Mesothelial cell of epicardium (in vitro differentiated cells): ENCODE data around the gene CASR. TPM values are rescaled to one million over a fixed set of nuclear protein-coding genes. Genes with fewer than 3 reads are reported as not detected.

Source experiments
- DNase-seq, 2 experiments: peaks; one replicate each; pipeline ENCODE4 v3.0.0; 2021; ENCODE audit warnings: low spot score in 2 of 2; ENCODE audit not compliant: unreplicated experiment in 2 of 2
- H3K27ac Mint-ChIP-seq: 2 replicates; pipeline ENCODE4 v1.8.0; 2021; ENCODE audit warnings: mixed read lengths
- H3K27me3 Mint-ChIP-seq: 2 replicates; pipeline ENCODE4 v1.8.0; 2021; ENCODE audit warnings: low read depth, mixed read lengths
- H3K36me3 Mint-ChIP-seq: 2 replicates; pipeline ENCODE4 v1.8.0; 2021; ENCODE audit warnings: mixed read lengths
- H3K4me1 Mint-ChIP-seq: 2 replicates; pipeline ENCODE4 v1.8.0; 2021; ENCODE audit warnings: mixed read lengths
- H3K4me3 Mint-ChIP-seq: 2 replicates; pipeline ENCODE4 v1.8.0; 2021; ENCODE audit warnings: mild to moderate bottlenecking, moderate library complexity, mixed read lengths
- H3K9me3 Mint-ChIP-seq: 2 replicates; pipeline ENCODE4 v1.8.0; 2021; ENCODE audit warnings: mixed read lengths
- total RNA-seq: library from RNA; stranded (reverse); gene quantifications from 3 replicates; pipeline ENCODE4 v1.2.1, GENCODE V29; 2021
- TF ChIP-seq, protein P1 (sequence below): fragments of 200-600 bp; sonication (generic); IDR thresholded peaks from one replicate; pipeline ENCODE4 v1.5.0; 2021; ENCODE audit warnings: antibody characterized with exemption; ENCODE audit not compliant: unreplicated experiment

Gene CASR
- total RNA-seq, 1 donor from 2014 or later: 0.02 TPM

DNA sequence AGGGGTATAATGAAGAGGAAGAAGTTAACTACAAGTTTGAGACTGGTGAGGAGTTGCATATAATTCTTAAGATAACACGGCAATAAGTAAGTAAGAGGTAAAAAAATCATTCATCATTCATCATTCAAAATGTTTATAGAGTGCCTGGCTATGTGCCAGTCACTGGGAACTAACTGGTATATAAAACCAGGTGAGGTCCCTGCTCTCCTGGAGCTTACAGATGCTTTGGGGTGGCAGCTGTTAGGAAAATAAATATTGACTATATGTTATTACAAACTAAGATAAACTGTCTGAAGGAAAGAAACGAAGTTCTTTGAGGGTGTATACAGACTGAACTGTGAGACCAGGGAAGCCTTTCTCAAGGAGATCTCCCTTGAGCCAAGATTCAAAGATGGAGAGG, 2.9 kb downstream of the CASR start:
- DNase-seq: no peak
- Mint-ChIP-seq H3K4me1 (peaks cover 8% of the 10 kb centered on the region), H3K27ac (no peak overlapping the region), H3K36me3 (no peaks in the 10 kb centered on the region), H3K27me3 (peaks cover 95% of the 10 kb centered on the region), H3K9me3 (no peaks in the 10 kb centered on the region), H3K4me3 (no peak overlapping the region)
- TF ChIP-seq, protein P1, sequence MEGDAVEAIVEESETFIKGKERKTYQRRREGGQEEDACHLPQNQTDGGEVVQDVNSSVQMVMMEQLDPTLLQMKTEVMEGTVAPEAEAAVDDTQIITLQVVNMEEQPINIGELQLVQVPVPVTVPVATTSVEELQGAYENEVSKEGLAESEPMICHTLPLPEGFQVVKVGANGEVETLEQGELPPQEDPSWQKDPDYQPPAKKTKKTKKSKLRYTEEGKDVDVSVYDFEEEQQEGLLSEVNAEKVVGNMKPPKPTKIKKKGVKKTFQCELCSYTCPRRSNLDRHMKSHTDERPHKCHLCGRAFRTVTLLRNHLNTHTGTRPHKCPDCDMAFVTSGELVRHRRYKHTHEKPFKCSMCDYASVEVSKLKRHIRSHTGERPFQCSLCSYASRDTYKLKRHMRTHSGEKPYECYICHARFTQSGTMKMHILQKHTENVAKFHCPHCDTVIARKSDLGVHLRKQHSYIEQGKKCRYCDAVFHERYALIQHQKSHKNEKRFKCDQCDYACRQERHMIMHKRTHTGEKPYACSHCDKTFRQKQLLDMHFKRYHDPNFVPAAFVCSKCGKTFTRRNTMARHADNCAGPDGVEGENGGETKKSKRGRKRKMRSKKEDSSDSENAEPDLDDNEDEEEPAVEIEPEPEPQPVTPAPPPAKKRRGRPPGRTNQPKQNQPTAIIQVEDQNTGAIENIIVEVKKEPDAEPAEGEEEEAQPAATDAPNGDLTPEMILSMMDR: no peak

DNA sequence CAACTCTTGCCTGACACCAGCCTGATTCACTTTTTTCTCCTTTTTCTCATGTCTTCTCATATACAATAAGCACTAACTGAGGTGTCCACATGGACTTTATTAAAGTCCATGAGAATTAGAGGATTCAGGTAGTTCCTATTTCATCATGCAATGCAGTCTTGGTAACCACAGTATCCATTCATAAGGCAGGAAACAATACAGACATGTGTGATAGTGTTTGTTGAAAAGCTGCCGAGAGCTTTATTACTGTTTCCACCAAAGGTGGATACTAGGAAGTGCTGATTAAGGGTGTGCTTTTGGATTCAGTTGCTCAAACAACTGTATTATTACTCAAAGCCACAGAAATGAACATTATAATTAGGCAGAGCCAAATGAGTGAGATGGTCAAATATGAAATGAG, 5.3 kb downstream of the CASR start:
- H3K27me3 Mint-ChIP-seq: peaks cover 84% of the 10 kb centered on the region

DNA sequence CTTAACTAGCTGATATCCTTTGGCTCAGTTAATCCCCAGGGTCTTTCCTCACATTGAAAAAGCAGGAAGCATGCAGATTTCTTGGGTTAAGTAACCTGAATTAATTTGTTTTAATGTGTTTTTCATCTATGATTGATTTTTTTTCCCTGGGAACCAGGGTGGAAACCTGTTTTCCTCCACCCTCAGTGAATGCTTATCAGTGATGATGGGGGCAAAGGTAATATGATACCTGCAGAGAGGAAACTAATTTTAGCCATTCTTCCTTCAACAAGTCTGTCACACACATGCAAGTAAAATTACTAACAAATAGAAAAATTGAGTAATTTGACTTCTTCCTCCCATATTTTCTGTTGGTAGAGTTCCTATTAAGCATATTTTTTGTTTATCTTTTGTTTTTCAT, 5.9 kb downstream of the CASR start:
- no peak for DNase-seq
- H3K4me1 Mint-ChIP-seq: no peaks in the 10 kb centered on the region
- no peaks in the 10 kb centered on the region for H3K9me3 Mint-ChIP-seq
- TF ChIP-seq, protein P1: no peak
- no peaks in the 10 kb centered on the region for H3K36me3 Mint-ChIP-seq
- no peak overlapping the region for H3K4me3 Mint-ChIP-seq
- H3K27me3 Mint-ChIP-seq: peaks cover 84% of the 10 kb centered on the region
- no peak overlapping the region for H3K27ac Mint-ChIP-seq

More for the DNA sequence above, 5.3 kb downstream of the CASR start:
- Mint-ChIP-seq H3K36me3 (no peaks in the 10 kb centered on the region), H3K9me3 (no peaks in the 10 kb centered on the region), H3K27ac (no peak overlapping the region), H3K4me3 (no peak overlapping the region), H3K4me1 (peaks cover 3% of the 10 kb centered on the region)
- no peak for DNase-seq
- TF ChIP-seq, protein P1: no peak

DNA sequence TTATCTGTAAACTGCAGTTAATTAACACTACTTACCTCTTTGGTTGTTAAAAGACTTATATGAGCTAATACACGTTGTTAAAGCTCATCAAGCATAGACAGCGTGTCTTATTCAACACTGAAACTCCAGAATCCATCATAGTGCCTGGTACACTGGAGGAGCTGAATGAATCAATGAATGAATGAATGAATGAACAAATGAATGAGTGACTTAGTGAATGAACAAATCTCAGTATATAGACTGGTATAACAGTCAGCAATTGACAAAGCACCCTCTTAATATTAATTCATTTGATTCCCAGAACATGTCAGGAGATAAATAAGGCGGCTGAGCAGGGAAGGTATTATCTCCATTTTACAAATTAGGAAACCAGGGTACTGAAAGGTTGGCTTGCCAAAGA, 7.1 kb downstream of the CASR start:
- Mint-ChIP-seq H3K4me3 (no peak overlapping the region), H3K36me3 (no peaks in the 10 kb centered on the region)

DNA sequence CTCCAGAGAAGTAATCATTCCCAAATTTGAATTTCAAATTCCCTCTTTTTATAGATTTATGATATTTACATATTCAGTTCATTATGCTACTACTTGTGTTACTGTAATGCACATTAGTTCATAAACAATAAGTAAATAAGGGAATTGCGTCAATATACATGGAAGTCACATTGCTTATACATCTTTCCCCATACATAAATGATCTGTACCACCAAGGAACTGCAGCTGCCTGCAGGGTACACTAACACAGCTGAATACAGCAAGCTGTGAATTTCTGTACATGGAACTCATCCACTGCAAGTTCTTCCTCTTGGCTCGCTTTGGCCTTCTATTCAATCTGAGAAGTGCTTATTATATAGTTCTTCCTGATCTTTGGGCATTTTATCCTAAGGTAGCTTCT, 15.5 kb downstream of the CASR start:
- Mint-ChIP-seq H3K4me3 (no peak overlapping the region), H3K27me3 (peaks cover 18% of the 10 kb centered on the region), H3K9me3 (peaks cover 12% of the 10 kb centered on the region), H3K27ac (no peak overlapping the region), H3K36me3 (no peaks in the 10 kb centered on the region), H3K4me1 (peaks cover 3% of the 10 kb centered on the region)
- no peak for DNase-seq
- TF ChIP-seq, protein P1: no peak

More for the DNA sequence above, 7.1 kb downstream of the CASR start:
- Mint-ChIP-seq H3K27ac (no peak overlapping the region), H3K4me1 (no peaks in the 10 kb centered on the region), H3K9me3 (no peaks in the 10 kb centered on the region), H3K27me3 (peaks cover 84% of the 10 kb centered on the region)
- DNase-seq: no peak
- TF ChIP-seq, protein P1: no peak

DNA sequence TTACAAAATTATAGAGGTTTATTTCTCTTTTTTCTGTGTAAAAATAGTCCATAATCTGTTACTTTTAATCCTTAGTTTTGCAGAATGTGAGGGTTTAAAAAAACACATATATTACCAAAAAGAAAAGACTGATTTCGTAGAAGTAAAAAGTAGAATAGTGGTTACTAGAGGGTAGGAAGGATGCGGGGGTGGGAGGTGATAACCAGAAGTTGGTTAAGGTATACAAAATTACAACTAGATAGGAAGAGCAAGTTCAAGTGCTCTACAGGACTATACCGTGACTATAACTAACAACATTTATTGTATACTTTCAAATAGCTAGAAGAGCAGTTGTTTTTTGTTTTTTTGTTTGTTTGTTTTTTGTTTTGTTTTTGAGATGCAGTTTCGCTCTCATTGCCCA, 16.1 kb downstream of the CASR start:
- Mint-ChIP-seq H3K36me3 (no peaks in the 10 kb centered on the region), H3K4me1 (peaks cover 3% of the 10 kb centered on the region), H3K27me3 (peaks cover 12% of the 10 kb centered on the region), H3K27ac (no peak overlapping the region), H3K4me3 (no peak overlapping the region), H3K9me3 (peaks cover 18% of the 10 kb centered on the region)
- TF ChIP-seq, protein P1: no peak
- DNase-seq: no peak
